HL-60 (cell line): ENCODE measurements around the gene ZDHHC21.

Source experiments
- DNase-seq, 2 experiments: peaks; one replicate each; pipeline ENCODE4 v3.0.0-alpha.2; 2010 to 2020; ENCODE audit warnings: low read depth in 1 of 2, low spot score in 1 of 2
- H3K27ac ChIP-seq: fragments of 250-450 bp; sonication (Bioruptor Pico); replicated peaks from 2 replicates; pipeline ENCODE4 v1.5.1; 2020; ENCODE audit warnings: mild to moderate bottlenecking, moderate library complexity
- H3K27me3 ChIP-seq: fragments of 250-450 bp; sonication (Bioruptor Pico); 2 replicates; pipeline ENCODE4 v1.5.1; 2021; ENCODE audit warnings: mild to moderate bottlenecking, moderate library complexity; ENCODE audit not compliant: insufficient read depth, poor library complexity, severe bottlenecking
- H3K4me3 ChIP-seq: replicated peaks from 2 replicates; pipeline ENCODE4 v1.5.1; 2011; ENCODE audit warnings: mild to moderate bottlenecking, control low read depth, low read length; ENCODE audit not compliant: insufficient read depth
- CTCF ChIP-seq: IDR thresholded peaks from one replicate; pipeline ENCODE4 v1.5.1; 2011; ENCODE audit warnings: low read length, control low read depth, inconsistent platforms; ENCODE audit not compliant: insufficient read depth
- GABPA ChIP-seq: IDR thresholded peaks from 2 replicates; pipeline ENCODE4 v1.6.1; 2012; ENCODE audit warnings: low read depth
- POLR2AphosphoS5 ChIP-seq: IDR thresholded peaks from 2 replicates; pipeline ENCODE4 v1.6.1; 2012; ENCODE audit warnings: low read depth
- REST ChIP-seq: IDR thresholded peaks from 2 replicates; pipeline ENCODE4 v1.6.1; 2012; ENCODE audit warnings: low read depth; ENCODE audit not compliant: insufficient replicate concordance
- SPI1 ChIP-seq: IDR thresholded peaks from 2 replicates; pipeline ENCODE4 v1.6.1; 2012; ENCODE audit warnings: low read depth, mild to moderate bottlenecking, borderline replicate concordance

Gene ZDHHC21

GRCh38 chr9:14722391-14723035 lies 29.3 kb upstream of the ZDHHC21 start, which contains the start of gene CER1:
CER1 (minus strand) TSS chr9:14722733; CDS start chr9:14722672, 61 bp downstream.
- Histone ChIP-seq H3K27ac (no peak within 1 kb of the TSS), H3K4me3 (no peak within 1 kb of the TSS), H3K27me3 (no peaks in the 10 kb centered on the region)
- no peak for DNase-seq
- TF ChIP-seq CTCF (no peak), GABPA (no peak), POLR2AphosphoS5 (no peak), SPI1 (no peak), REST (no peak)

- no peak overlapping the region for H3K27ac ChIP-seq
- no peak for TF ChIP-seq POLR2AphosphoS5
- no peak for TF ChIP-seq GABPA
- TF ChIP-seq CTCF = no peak
- TF ChIP-seq SPI1 = no peak
- no peak for TF ChIP-seq REST
- H3K4me3 ChIP-seq = no peak overlapping the region
- H3K27me3 ChIP-seq = no peaks in the 10 kb centered on the region
- no peak for DNase-seq
These were observed 26.1 kb upstream of the ZDHHC21 start for GRCh38 chr9:14719231-14719923.

GRCh38 chr9:14715102-14715501 lies 21.9 kb upstream of the ZDHHC21 start:
- H3K27me3 ChIP-seq = no peaks in the 10 kb centered on the region
- no peak overlapping the region for H3K4me3 ChIP-seq
- no peak overlapping the region for H3K27ac ChIP-seq
- DNase-seq = no peak
- TF ChIP-seq POLR2AphosphoS5 (no peak), SPI1 (no peak), CTCF (no peak), REST (no peak), GABPA (no peak)
